Astrocyte (in vitro differentiated cells and primary cell): ENCODE results near the gene SLC9C1. TPM values are rescaled to one million over a fixed set of nuclear protein-coding genes. Genes with fewer than 3 reads are reported as not detected.

ENCODE experiments used
- DNase-seq: peaks from one replicate; pipeline ENCODE4 v3.0.0-alpha.2; 2010; ENCODE audit warnings: low read depth
- FAIRE-seq: peaks from 2 replicates; lab custom pipeline; 2011; peaks lifted over from hg19 to GRCh38; lab: Jason Lieb, UNC
- H2AFZ ChIP-seq: 2 replicates; pipeline ENCODE4 v1.6.0; 2012; ENCODE audit warnings: low read depth, low read length, inconsistent platforms
- H3K27ac ChIP-seq: 2 replicates; pipeline ENCODE4 v1.5.1; 2011; ENCODE audit warnings: low read depth, low read length, inconsistent platforms
- H3K27me3 ChIP-seq: 2 replicates; pipeline ENCODE4 v1.6.0; 2011; ENCODE audit warnings: low read length, inconsistent platforms; ENCODE audit not compliant: insufficient read depth
- H3K36me3 ChIP-seq: 2 replicates; pipeline ENCODE4 v1.5.1; 2011; ENCODE audit warnings: low read length, inconsistent platforms; ENCODE audit not compliant: insufficient read depth
- H3K4me1 ChIP-seq: 2 replicates; pipeline ENCODE4 v1.5.1; 2011; ENCODE audit warnings: low read length, inconsistent platforms; ENCODE audit not compliant: insufficient read depth
- H3K4me2 ChIP-seq: 2 replicates; pipeline ENCODE4 v1.6.0; 2012; ENCODE audit warnings: low read length, inconsistent platforms
- H3K4me3 ChIP-seq: 2 replicates; pipeline ENCODE4 v1.5.1; 2011; ENCODE audit warnings: low read depth, mild to moderate bottlenecking, low read length, inconsistent platforms; ENCODE audit not compliant: insufficient read depth
- H3K79me2 ChIP-seq: 2 replicates; pipeline ENCODE4 v1.6.0; 2012; ENCODE audit warnings: mild to moderate bottlenecking, low read length, inconsistent platforms; ENCODE audit not compliant: insufficient read depth
- H3K9ac ChIP-seq: 2 replicates; pipeline ENCODE4 v1.6.0; 2012; ENCODE audit warnings: mild to moderate bottlenecking, low read length, inconsistent platforms
- H3K9me3 ChIP-seq: 2 replicates; pipeline ENCODE4 v1.5.1; 2012; ENCODE audit warnings: low read depth, mild to moderate bottlenecking, low read length, inconsistent platforms; ENCODE audit not compliant: insufficient read depth
- H4K20me1 ChIP-seq: 2 replicates; pipeline ENCODE4 v1.6.0; 2012; ENCODE audit warnings: low read length, inconsistent platforms; ENCODE audit not compliant: insufficient read depth
- H3K27ac Mint-ChIP-seq: one replicate; pipeline ENCODE4 v1.8.0; 2021; ENCODE audit warnings: mild to moderate bottlenecking, mixed read lengths; ENCODE audit not compliant: unreplicated experiment
- H3K27me3 Mint-ChIP-seq: one replicate; pipeline ENCODE4 v1.8.0; 2021; ENCODE audit warnings: low read depth, mixed read lengths; ENCODE audit not compliant: unreplicated experiment
- H3K36me3 Mint-ChIP-seq: one replicate; pipeline ENCODE4 v1.8.0; 2021; ENCODE audit warnings: low read depth, mixed read lengths; ENCODE audit not compliant: unreplicated experiment
- H3K4me1 Mint-ChIP-seq: one replicate; pipeline ENCODE4 v1.8.0; 2021; ENCODE audit warnings: low read depth, mixed read lengths; ENCODE audit not compliant: unreplicated experiment
- H3K4me3 Mint-ChIP-seq: one replicate; pipeline ENCODE4 v1.8.0; 2021; ENCODE audit warnings: mild to moderate bottlenecking, moderate library complexity, mixed read lengths; ENCODE audit not compliant: unreplicated experiment
- H3K9me3 Mint-ChIP-seq: one replicate; pipeline ENCODE4 v1.8.0; 2021; ENCODE audit warnings: mild to moderate bottlenecking, mixed read lengths; ENCODE audit not compliant: unreplicated experiment
- CTCF ChIP-seq: IDR thresholded peaks from 2 replicates; pipeline ENCODE4 v1.5.1; 2011; ENCODE audit warnings: low read depth, mild to moderate bottlenecking, inconsistent platforms, low read length, moderate library complexity; ENCODE audit not compliant: insufficient read depth
- EZH2 ChIP-seq: IDR thresholded peaks from 2 replicates; pipeline ENCODE4 v1.6.1; 2012; ENCODE audit warnings: mild to moderate bottlenecking, low read length, inconsistent platforms; ENCODE audit not compliant: insufficient read depth
- total RNA-seq: library from RNA; stranded (reverse); gene quantifications from 2 replicates; pipeline ENCODE4 v1.2.1, GENCODE V29; 2021

The SLC9C1 gene
- total RNA-seq, 1 donor from 2014 or later, result not detected

GRCh38 chr3:112141293-112141692, 152.7 kb downstream of the SLC9C1 start:
- no peak overlapping the region for H3K9ac ChIP-seq
- no peaks in the 10 kb centered on the region for H4K20me1 ChIP-seq
- H3K4me3 ChIP-seq, result no peak overlapping the region
- H3K79me2 ChIP-seq, result no peaks in the 10 kb centered on the region
- H2AFZ ChIP-seq, result no peak overlapping the region
- FAIRE-seq (no peak), DNase-seq (no peak)
- no peak overlapping the region for H3K27ac ChIP-seq
- H3K4me2 ChIP-seq, result no peak overlapping the region
- Mint-ChIP-seq H3K9me3 (peaks cover 6% of the 10 kb centered on the region), H3K27me3 (no peaks in the 10 kb centered on the region), H3K36me3 (peaks cover 3% of the 10 kb centered on the region), H3K4me3 (no peak overlapping the region), H3K4me1 (peaks cover 6% of the 10 kb centered on the region), H3K27ac (no peak overlapping the region)
- TF ChIP-seq CTCF, result no peak
- H3K9me3 ChIP-seq, result no peaks in the 10 kb centered on the region
- peaks cover 2% of the 10 kb centered on the region for H3K4me1 ChIP-seq
- H3K27me3 ChIP-seq, result no peaks in the 10 kb centered on the region
- no peaks in the 10 kb centered on the region for H3K36me3 ChIP-seq

GRCh38 chr3:112140584-112140983, 153.4 kb downstream of the SLC9C1 start:
- Mint-ChIP-seq H3K4me1 (peaks cover 6% of the 10 kb centered on the region), H3K27ac (no peak overlapping the region), H3K36me3 (peaks cover 3% of the 10 kb centered on the region), H3K27me3 (no peaks in the 10 kb centered on the region), H3K4me3 (no peak overlapping the region), H3K9me3 (peaks cover 4% of the 10 kb centered on the region)
- Histone ChIP-seq H3K27ac (no peak overlapping the region), H3K9me3 (no peaks in the 10 kb centered on the region), H2AFZ (no peak overlapping the region), H3K4me3 (no peak overlapping the region), H4K20me1 (no peaks in the 10 kb centered on the region), H3K4me2 (no peak overlapping the region), H3K79me2 (no peaks in the 10 kb centered on the region), H3K4me1 (peaks cover 2% of the 10 kb centered on the region), H3K27me3 (no peaks in the 10 kb centered on the region), H3K9ac (no peak overlapping the region), H3K36me3 (no peaks in the 10 kb centered on the region)
- TF ChIP-seq CTCF (no peak), EZH2 (no peak)
- DNase-seq, result no peak
- FAIRE-seq, result no peak

GRCh38 chr3:112138219-112138969, 155.6 kb downstream of the SLC9C1 start:
- Histone ChIP-seq H3K79me2 (no peaks in the 10 kb centered on the region), H2AFZ (no peak overlapping the region), H4K20me1 (no peaks in the 10 kb centered on the region), H3K4me1 (peaks cover 2% of the 10 kb centered on the region), H3K36me3 (no peaks in the 10 kb centered on the region), H3K4me2 (no peak overlapping the region), H3K27me3 (no peaks in the 10 kb centered on the region), H3K9ac (no peak overlapping the region), H3K4me3 (no peak overlapping the region), H3K9me3 (no peaks in the 10 kb centered on the region), H3K27ac (no peak overlapping the region)
- Mint-ChIP-seq H3K27me3 (no peaks in the 10 kb centered on the region), H3K4me3 (no peak overlapping the region), H3K36me3 (no peaks in the 10 kb centered on the region), H3K27ac (no peak overlapping the region), H3K4me1 (peaks cover 7% of the 10 kb centered on the region), H3K9me3 (no peaks in the 10 kb centered on the region)
- DNase-seq, result no peak
- no peak for TF ChIP-seq CTCF
- TF ChIP-seq EZH2, result no peak
- no peak for FAIRE-seq
